HEK293T (cell line): ENCODE results near the gene CDC42SE2.

ENCODE experiments used
- ELF4 ChIP-seq: fragments of 450-650 bp; IDR thresholded peaks from 2 replicates; pipeline ENCODE4 v1.6.1; 2017; ENCODE audit warnings: antibody characterized with exemption
- FOXK2 ChIP-seq: fragments of 450-650 bp; IDR thresholded peaks from 2 replicates; pipeline ENCODE4 v1.6.1; 2016; ENCODE audit warnings: mild to moderate bottlenecking
- FOXM1 ChIP-seq: fragments of 450-650 bp; IDR thresholded peaks from 2 replicates; pipeline ENCODE4 v1.6.1; 2017; ENCODE audit warnings: mild to moderate bottlenecking, borderline replicate concordance
- SP1 ChIP-seq: fragments of 450-650 bp; IDR thresholded peaks from 2 replicates; pipeline ENCODE4 v1.6.1; 2017
- TARDBP ChIP-seq: fragments of 450-650 bp; IDR thresholded peaks from 2 replicates; pipeline ENCODE4 v1.6.1; 2016
- TF ChIP-seq, protein P1 (sequence below): fragments of 450-650 bp; IDR thresholded peaks from 2 replicates; pipeline ENCODE4 v1.6.1; 2016

DNA sequence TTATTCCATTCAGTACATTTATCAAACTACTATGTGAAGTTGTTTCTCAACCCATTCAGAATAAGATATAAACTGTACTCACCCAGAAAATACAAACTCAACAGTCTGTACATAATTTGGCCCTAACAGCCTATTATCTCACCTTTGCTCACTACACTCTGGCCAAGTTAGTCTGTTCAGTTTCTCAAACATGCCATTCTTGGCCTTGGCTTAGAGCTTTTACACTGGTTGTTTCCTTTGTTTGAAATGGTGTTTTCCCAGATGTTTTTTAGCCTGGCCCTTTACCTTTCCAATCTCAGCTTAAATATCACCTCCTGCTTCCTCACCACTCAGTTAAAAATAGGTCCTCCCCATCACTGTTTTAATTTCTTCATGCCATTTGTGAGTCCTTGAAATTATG lies 13.6 kb downstream of the CDC42SE2 start:
- TF ChIP-seq FOXM1 (no peak), ELF4 (no peak), SP1 (no peak), TARDBP (no peak), FOXK2 (no peak)
- TF ChIP-seq, protein P1, sequence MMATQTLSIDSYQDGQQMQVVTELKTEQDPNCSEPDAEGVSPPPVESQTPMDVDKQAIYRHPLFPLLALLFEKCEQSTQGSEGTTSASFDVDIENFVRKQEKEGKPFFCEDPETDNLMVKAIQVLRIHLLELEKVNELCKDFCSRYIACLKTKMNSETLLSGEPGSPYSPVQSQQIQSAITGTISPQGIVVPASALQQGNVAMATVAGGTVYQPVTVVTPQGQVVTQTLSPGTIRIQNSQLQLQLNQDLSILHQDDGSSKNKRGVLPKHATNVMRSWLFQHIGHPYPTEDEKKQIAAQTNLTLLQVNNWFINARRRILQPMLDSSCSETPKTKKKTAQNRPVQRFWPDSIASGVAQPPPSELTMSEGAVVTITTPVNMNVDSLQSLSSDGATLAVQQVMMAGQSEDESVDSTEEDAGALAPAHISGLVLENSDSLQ = no peak
